ENCODE results near the gene P3H1.

The P3H1 gene

DNA sequence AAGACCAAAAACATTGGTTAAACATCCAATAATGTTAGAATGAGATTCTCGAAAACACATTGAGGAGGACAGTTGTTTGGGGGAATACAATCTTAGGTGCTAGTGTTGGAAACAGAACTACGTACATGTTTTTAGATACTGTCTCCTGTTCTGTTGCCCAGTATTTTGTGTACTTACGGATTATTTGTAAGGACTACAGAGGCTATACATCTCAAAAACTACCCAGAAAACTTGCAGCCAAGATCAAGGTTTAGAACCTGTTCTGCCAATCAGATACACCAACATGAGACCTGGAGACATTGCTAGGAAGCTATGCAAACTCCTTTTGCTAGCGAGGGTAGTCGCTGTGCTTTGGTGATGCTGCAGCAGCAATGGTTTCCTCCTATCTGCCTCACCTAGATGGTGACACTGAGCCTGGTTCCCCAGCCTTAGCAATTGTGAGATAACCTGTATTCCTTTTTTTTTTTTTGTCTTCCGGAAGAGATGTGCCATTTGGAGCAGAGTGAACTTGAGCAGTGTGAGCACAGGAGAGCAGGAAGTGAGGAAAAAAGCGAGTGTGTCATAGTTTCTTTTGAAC, 62.9 kb downstream of the P3H1 start:
- Histone ChIP-seq H3K36me3 (ENCODE audit: control insufficient read depth in 2 of 2, insufficient read depth in 1 of 2, low read length in 2 of 2) (peaks cover 67 to 97% of the 10 kb centered on the region in 2 experiments), H3K27ac (ENCODE audit: extremely low read depth, low read depth, low read length) (no peak overlapping the region), H3K4me1 (ENCODE audit: control insufficient read depth, insufficient read depth, low read length) (no peaks in the 10 kb centered on the region), H3K9me3 (ENCODE audit: control insufficient read depth, insufficient read depth, low read depth, low read length) (no peaks in the 10 kb centered on the region), H3K4me3 (ENCODE audit: low read depth, low read length) (no peak overlapping the region)
- ChIA-PET POLR2A (no interaction called here), CTCF (no interaction called here)
- TF ChIP-seq ZFP37 (tag by site-specific recombination; IDR thresholded peaks at IDR 0.05) (no peak), SCRT1 (tag by site-specific recombination; IDR thresholded peaks at IDR 0.05; ENCODE audit: borderline replicate concordance) (no peak), ZNF266 (tag by site-specific recombination; IDR thresholded peaks at IDR 0.05; ENCODE audit: low read depth) (no peak), ZNF169 (tag by site-specific recombination; IDR thresholded peaks at IDR 0.05) (no peak), ZNF175 (tag by site-specific recombination; IDR thresholded peaks at IDR 0.05) (no peak), KLF16 (tag by site-specific recombination; IDR thresholded peaks at IDR 0.05) (no peak), OVOL3 (tag by site-specific recombination; IDR thresholded peaks at IDR 0.05) (no peak), ZNF843 (tag by site-specific recombination; IDR thresholded peaks at IDR 0.05) (no peak), ZNF555 (tag by site-specific recombination; conservative IDR thresholded peaks at IDR 0.05) (no peak), ZNF184 (tag by site-specific recombination; IDR thresholded peaks at IDR 0.05) (no peak), SCRT2 (tag by site-specific recombination; IDR thresholded peaks at IDR 0.05) (no peak), ZNF394 (tag by site-specific recombination; IDR thresholded peaks at IDR 0.05; ENCODE audit: borderline replicate concordance) (no peak), BCL11A (tag by site-specific recombination; IDR thresholded peaks at IDR 0.05; ENCODE audit: low read depth) (no peak), ZNF521 (tag by site-specific recombination; IDR thresholded peaks at IDR 0.05) (no peak), ZNF248 (tag by site-specific recombination; IDR thresholded peaks at IDR 0.05) (no peak), TCF7L2 (IDR thresholded peaks at IDR 0.05; ENCODE audit: borderline replicate concordance, low read depth, low read length) (no peak)
- TF ChIP-seq, protein P1, sequence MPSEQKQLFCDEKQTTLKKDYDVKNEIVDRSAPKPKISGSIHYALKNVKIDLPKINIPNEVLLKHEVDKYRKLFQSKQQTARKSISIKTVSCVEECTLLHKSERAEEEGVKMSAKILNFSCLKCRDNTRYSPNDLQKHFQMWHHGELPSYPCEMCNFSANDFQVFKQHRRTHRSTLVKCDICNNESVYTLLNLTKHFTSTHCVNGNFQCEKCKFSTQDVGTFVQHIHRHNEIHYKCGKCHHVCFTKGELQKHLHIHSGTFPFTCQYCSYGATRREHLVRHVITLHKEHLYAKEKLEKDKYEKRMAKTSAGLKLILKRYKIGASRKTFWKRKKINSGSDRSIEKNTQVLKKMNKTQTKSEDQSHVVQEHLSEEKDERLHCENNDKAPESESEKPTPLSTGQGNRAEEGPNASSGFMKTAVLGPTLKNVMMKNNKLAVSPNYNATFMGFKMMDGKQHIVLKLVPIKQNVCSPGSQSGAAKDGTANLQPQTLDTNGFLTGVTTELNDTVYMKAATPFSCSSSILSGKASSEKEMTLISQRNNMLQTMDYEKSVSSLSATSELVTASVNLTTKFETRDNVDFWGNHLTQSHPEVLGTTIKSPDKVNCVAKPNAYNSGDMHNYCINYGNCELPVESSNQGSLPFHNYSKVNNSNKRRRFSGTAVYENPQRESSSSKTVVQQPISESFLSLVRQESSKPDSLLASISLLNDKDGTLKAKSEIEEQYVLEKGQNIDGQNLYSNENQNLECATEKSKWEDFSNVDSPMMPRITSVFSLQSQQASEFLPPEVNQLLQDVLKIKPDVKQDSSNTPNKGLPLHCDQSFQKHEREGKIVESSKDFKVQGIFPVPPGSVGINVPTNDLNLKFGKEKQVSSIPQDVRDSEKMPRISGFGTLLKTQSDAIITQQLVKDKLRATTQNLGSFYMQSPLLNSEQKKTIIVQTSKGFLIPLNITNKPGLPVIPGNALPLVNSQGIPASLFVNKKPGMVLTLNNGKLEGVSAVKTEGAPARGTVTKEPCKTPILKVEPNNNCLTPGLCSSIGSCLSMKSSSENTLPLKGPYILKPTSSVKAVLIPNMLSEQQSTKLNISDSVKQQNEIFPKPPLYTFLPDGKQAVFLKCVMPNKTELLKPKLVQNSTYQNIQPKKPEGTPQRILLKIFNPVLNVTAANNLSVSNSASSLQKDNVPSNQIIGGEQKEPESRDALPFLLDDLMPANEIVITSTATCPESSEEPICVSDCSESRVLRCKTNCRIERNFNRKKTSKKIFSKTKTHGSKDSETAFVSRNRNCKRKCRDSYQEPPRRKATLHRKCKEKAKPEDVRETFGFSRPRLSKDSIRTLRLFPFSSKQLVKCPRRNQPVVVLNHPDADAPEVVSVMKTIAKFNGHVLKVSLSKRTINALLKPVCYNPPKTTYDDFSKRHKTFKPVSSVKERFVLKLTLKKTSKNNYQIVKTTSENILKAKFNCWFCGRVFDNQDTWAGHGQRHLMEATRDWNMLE (tag by site-specific recombination; conservative IDR thresholded peaks at IDR 0.05; ENCODE audit: low read depth) = no peak
- TF ChIP-seq, protein P2, sequence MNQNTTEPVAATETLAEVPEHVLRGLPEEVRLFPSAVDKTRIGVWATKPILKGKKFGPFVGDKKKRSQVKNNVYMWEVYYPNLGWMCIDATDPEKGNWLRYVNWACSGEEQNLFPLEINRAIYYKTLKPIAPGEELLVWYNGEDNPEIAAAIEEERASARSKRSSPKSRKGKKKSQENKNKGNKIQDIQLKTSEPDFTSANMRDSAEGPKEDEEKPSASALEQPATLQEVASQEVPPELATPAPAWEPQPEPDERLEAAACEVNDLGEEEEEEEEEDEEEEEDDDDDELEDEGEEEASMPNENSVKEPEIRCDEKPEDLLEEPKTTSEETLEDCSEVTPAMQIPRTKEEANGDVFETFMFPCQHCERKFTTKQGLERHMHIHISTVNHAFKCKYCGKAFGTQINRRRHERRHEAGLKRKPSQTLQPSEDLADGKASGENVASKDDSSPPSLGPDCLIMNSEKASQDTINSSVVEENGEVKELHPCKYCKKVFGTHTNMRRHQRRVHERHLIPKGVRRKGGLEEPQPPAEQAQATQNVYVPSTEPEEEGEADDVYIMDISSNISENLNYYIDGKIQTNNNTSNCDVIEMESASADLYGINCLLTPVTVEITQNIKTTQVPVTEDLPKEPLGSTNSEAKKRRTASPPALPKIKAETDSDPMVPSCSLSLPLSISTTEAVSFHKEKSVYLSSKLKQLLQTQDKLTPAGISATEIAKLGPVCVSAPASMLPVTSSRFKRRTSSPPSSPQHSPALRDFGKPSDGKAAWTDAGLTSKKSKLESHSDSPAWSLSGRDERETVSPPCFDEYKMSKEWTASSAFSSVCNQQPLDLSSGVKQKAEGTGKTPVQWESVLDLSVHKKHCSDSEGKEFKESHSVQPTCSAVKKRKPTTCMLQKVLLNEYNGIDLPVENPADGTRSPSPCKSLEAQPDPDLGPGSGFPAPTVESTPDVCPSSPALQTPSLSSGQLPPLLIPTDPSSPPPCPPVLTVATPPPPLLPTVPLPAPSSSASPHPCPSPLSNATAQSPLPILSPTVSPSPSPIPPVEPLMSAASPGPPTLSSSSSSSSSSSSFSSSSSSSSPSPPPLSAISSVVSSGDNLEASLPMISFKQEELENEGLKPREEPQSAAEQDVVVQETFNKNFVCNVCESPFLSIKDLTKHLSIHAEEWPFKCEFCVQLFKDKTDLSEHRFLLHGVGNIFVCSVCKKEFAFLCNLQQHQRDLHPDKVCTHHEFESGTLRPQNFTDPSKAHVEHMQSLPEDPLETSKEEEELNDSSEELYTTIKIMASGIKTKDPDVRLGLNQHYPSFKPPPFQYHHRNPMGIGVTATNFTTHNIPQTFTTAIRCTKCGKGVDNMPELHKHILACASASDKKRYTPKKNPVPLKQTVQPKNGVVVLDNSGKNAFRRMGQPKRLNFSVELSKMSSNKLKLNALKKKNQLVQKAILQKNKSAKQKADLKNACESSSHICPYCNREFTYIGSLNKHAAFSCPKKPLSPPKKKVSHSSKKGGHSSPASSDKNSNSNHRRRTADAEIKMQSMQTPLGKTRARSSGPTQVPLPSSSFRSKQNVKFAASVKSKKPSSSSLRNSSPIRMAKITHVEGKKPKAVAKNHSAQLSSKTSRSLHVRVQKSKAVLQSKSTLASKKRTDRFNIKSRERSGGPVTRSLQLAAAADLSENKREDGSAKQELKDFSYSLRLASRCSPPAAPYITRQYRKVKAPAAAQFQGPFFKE (tag by site-specific recombination; IDR thresholded peaks at IDR 0.05; ENCODE audit: borderline replicate concordance) = no peak
- TF ChIP-seq, protein P3, sequence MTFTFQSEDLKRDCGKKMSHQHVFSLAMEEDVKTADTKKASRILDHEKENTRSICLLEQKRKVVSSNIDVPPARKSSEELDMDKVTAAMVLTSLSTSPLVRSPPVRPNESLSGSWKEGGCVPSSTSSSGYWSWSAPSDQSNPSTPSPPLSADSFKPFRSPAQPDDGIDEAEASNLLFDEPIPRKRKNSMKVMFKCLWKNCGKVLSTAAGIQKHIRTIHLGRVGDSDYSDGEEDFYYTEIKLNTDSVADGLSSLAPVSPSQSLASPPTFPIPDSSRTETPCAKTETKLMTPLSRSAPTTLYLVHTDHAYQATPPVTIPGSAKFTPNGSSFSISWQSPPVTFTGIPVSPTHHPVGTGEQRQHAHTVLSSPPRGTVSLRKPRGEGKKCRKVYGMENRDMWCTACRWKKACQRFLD (tag by site-specific recombination; IDR thresholded peaks at IDR 0.05) = no peak
- TF ChIP-seq, protein P4, sequence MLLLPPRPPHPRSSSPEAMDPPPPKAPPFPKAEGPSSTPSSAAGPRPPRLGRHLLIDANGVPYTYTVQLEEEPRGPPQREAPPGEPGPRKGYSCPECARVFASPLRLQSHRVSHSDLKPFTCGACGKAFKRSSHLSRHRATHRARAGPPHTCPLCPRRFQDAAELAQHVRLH (tag by site-specific recombination; IDR thresholded peaks at IDR 0.05) = no peak
